Measurements from ENCODE around the gene MTCL3.

MTCL3 gene

DNA sequence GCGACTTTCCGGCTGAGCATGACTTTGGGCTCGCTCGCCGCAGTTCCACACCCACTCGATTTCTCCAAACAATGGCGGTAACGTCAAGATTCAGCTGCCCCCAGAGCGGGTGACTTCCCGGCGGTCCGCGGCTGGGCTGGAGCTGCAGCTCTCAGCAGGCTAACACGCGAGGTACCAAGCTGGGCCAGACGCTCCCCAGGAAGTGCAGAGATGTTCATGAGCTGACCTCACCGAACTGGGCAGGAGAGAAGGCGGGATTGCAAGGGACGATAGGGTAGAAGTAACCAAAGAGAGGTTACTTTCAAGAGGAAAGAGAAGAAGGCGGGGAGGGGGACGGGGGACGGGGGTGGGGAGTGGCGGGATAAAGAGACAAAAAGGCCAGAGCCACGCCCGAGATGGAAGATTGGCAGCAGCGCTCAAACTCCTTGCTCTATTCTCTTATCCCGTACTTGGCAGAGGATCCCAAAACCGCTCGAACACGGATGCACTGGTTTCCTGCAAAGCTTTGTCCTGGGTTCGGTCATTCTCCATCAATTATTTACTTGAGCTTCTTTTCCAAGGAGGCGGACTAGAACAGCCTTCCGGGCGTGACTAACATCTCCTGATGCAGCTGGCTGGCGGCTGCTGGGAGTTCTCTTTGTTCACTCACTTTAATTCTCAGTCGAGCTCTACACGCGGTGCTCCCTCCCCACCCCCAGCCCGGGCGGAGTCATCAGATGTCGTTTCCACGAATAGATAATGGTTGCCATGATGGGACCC lies at the start of gene MTCL3:
Gene MTCL3, minus strand, starts transcription at position 626 of the 759 bp plus-strand sequence.
- DNase-seq = peak; percentile 39 to 43
- Histone ChIP-seq H3K27ac (peak within 1 kb of the TSS; percentile 45), H3K4me3 (peak within 1 kb of the TSS; percentile 47), H3K9me3 (replicated peaks) (0 out of 2 replicates have a peak, but pooled peaks cover 2% of the 10 kb centered on the region), H3K27me3 (no peaks in the 10 kb centered on the region), H3K4me1 (no peaks in the 10 kb centered on the region), H3K36me3 (no peaks in the 10 kb centered on the region)

DNA sequence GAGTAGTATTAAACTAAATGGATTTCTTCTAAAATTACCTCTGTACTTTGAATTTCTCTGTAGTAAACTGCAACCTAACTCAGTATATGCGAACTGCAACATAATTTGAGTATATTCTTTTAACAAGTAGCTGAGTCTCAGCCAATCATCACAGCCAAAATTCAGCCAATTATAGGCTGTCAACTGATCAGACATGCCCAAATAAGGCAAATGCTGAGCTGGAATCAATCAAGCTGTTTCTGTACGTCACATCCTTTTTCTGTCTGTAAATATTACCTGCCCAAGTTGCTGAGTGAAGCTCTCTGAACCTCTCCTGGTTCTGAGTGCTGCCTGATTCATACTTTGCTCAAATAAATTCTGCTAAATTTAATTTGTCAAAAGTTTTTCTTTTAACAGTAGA lies 48.3 kb upstream of the MTCL3 start:
- Histone ChIP-seq H3K36me3 (no peaks in the 10 kb centered on the region), H3K4me1 (no peaks in the 10 kb centered on the region), H3K4me3 (no peak overlapping the region), H3K9me3 (replicated peaks) (no peaks in the 10 kb centered on the region), H3K27ac (no peak overlapping the region), H3K27me3 (no peaks in the 10 kb centered on the region)
- no peak for DNase-seq

DNA sequence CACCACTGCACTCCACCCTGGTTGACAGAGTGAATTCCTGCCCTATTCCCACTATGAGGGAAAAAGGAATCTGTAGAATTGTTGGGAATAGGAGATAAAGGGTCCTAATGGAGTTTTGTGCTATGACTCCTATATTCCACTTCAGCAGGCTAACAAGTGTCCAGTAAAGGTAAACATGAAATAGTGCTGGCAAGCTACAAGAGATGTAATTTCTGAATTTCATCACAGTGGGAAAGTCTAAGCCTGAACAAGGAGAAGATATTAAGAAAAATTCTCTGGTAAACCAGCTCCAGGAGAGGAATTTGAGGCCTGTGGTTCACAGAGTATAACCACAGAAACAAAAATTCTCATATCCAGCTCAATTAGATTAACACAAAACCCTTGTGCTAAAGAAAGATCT lies 47.5 kb upstream of the MTCL3 start:
- no peaks in the 10 kb centered on the region for H3K36me3 ChIP-seq
- H3K9me3 ChIP-seq (replicated peaks) = no peaks in the 10 kb centered on the region
- no peak overlapping the region for H3K27ac ChIP-seq
- H3K4me3 ChIP-seq = no peak overlapping the region
- no peaks in the 10 kb centered on the region for H3K27me3 ChIP-seq
- no peak for DNase-seq
- no peaks in the 10 kb centered on the region for H3K4me1 ChIP-seq

- no peaks in the 10 kb centered on the region for H3K27me3 ChIP-seq
- no peak overlapping the region for H3K27ac ChIP-seq
- no peak overlapping the region for H3K4me3 ChIP-seq
- no peaks in the 10 kb centered on the region for H3K4me1 ChIP-seq
- H3K36me3 ChIP-seq = no peaks in the 10 kb centered on the region
- no peaks in the 10 kb centered on the region for H3K9me3 ChIP-seq (replicated peaks)
- DNase-seq = no peak
Measured at GRCh38 chr6:127566119-127566518, 47.0 kb upstream of the MTCL3 start.

GRCh38 chr6:127564761-127565160 lies 45.6 kb upstream of the MTCL3 start:
- H3K4me1 ChIP-seq = no peaks in the 10 kb centered on the region
- no peaks in the 10 kb centered on the region for H3K27me3 ChIP-seq
- no peaks in the 10 kb centered on the region for H3K36me3 ChIP-seq
- H3K9me3 ChIP-seq (replicated peaks) = no peaks in the 10 kb centered on the region
- DNase-seq = no peak
- H3K4me3 ChIP-seq = no peak overlapping the region
- no peak overlapping the region for H3K27ac ChIP-seq

DNA sequence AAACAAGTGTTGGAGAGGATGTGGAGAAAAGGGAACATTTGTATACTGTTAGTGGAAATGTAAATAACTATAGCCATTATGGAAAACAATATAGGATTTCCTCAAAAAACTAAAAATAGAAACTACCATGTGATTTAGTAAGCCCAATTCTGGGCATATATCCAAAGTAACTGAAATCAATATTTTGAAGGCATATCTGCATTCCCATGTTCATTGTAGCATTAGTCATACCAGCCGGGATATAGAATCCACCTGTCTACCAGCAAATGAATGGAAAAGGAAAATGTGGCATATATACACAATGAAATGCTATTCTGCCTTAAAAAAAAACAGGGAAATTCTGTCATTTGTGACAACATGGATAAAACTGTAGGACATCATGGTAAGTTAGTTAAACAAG lies 42.5 kb upstream of the MTCL3 start:
- DNase-seq = peak in 1 of 2 experiments; percentile 16
- no peaks in the 10 kb centered on the region for H3K9me3 ChIP-seq (replicated peaks)
- no peaks in the 10 kb centered on the region for H3K27me3 ChIP-seq
- H3K4me1 ChIP-seq = no peaks in the 10 kb centered on the region
- H3K4me3 ChIP-seq = no peak overlapping the region
- H3K27ac ChIP-seq = no peak overlapping the region
- H3K36me3 ChIP-seq = no peaks in the 10 kb centered on the region

- Histone ChIP-seq H3K36me3 (no peaks in the 10 kb centered on the region), H3K4me3 (no peak overlapping the region), H3K4me1 (no peaks in the 10 kb centered on the region), H3K9me3 (replicated peaks) (no peaks in the 10 kb centered on the region), H3K27ac (no peak overlapping the region), H3K27me3 (no peaks in the 10 kb centered on the region)
- peak; percentile 30 to 65 for DNase-seq
Measured at GRCh38 chr6:127554435-127555006, 35.4 kb upstream of the MTCL3 start.

DNA sequence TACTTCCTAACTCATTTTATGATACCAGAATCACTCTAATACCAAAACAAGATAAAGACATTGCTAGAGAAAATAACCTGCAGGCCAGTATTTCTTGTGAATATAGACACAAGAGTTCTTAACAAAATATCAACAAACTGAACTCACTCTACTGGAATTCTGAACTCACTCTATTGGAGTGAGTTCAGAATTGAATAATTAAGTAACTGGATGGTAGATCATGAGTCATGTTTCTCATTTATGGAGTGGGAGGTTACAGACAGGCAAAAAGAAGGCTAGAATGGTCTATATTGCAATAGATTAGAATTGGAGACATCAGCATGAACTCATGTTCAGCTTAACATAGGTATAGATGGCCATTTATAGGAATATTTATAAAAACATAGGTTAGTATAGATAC lies 31.3 kb upstream of the MTCL3 start:
- Histone ChIP-seq H3K27ac (no peak overlapping the region), H3K4me1 (no peaks in the 10 kb centered on the region), H3K4me3 (no peak overlapping the region), H3K9me3 (replicated peaks) (no peaks in the 10 kb centered on the region), H3K27me3 (no peaks in the 10 kb centered on the region; the same call in 1 of the 2 replicates), H3K36me3 (no peaks in the 10 kb centered on the region)
- DNase-seq = no peak

DNA sequence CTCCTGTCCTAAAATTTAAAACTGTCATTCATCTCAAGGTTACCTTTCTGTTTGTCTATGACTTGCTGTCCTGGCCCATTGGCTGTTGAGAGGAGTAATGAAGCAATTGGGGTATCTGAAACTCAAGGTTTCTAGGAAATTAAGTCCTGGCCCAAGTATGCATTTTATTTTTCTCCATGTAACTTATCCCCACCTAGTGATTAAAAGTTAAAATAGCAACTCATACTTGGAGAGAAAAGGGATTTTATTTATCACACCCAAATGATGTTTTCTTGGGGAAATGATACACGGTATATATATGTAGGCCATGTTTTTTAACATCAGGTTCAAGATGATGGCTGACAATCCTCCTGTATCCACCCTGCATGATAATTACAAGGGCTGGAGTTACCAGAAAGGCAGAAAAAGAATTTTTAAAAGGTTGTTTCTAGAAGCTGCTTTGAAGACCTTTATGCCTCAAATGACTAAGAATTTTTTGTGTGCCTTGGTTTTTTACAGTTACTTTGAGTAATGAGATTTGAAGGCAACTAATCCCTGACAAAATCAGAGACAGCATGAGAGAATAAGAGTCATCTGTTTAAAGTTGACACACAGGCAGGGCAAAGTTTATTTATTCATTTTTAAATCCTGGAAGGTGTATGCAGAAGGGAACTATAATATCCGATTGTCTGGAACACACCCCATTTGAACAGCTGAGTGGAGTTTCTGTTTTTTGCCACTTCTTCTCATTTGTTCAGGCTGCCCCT lies 28.9 kb upstream of the MTCL3 start:
- Histone ChIP-seq H3K4me3 (no peak overlapping the region), H3K9me3 (replicated peaks) (no peaks in the 10 kb centered on the region), H3K27me3 (no peaks in the 10 kb centered on the region; the same call in 1 of the 2 replicates), H3K36me3 (no peaks in the 10 kb centered on the region), H3K27ac (no peak overlapping the region), H3K4me1 (no peaks in the 10 kb centered on the region)
- DNase-seq = peak in 1 of 2 experiments; percentile 10

DNA sequence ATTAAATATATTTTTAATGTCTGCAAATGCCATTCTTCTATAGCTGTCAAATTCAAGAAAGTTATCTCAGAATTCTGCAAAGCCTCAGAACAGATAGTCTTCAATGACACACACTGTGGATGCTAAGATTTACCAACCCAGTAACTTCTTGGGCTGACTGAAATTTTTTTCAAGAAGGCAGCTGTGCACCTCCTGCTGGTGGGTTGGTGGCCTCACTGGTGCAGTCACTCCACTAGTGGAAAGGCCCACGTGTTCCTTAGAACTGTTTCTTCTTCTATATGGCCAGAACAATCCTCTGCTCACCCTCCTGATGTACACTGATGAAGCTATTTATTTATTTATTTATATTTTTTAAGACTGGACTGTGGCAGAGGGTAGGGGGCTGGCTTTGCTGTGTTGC lies 28.1 kb upstream of the MTCL3 start:
- Histone ChIP-seq H3K27ac (no peak overlapping the region), H3K9me3 (replicated peaks) (no peaks in the 10 kb centered on the region), H3K4me1 (no peaks in the 10 kb centered on the region), H3K27me3 (no peaks in the 10 kb centered on the region; the same call in 1 of the 2 replicates), H3K4me3 (no peak overlapping the region), H3K36me3 (no peaks in the 10 kb centered on the region)
- DNase-seq = peak; percentile 15 to 24

DNA sequence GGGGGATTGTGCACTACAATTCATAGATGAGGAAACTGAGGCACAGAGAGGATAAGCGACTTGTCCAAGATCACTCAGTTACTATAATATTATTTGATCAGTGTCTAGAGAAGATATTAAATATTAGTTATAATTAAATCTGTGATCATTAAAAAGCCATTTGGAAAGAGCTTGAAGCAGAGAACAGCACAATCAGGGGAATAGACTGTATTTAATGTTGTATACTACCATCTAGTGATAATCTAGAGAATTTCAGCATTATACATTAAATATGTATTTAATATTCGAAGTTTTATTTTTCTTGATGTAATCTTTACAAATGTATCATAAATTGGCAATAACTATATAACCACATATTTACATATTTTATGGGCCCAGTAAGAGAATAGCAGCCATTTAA lies 20.1 kb upstream of the MTCL3 start:
- H3K9me3 ChIP-seq (replicated peaks) = no peaks in the 10 kb centered on the region
- no peak overlapping the region for H3K4me3 ChIP-seq
- no peaks in the 10 kb centered on the region for H3K4me1 ChIP-seq
- no peak overlapping the region for H3K27ac ChIP-seq
- H3K36me3 ChIP-seq = no peaks in the 10 kb centered on the region
- DNase-seq = peak in 1 of 2 experiments; percentile 24
- no peaks in the 10 kb centered on the region for H3K27me3 ChIP-seq

DNA sequence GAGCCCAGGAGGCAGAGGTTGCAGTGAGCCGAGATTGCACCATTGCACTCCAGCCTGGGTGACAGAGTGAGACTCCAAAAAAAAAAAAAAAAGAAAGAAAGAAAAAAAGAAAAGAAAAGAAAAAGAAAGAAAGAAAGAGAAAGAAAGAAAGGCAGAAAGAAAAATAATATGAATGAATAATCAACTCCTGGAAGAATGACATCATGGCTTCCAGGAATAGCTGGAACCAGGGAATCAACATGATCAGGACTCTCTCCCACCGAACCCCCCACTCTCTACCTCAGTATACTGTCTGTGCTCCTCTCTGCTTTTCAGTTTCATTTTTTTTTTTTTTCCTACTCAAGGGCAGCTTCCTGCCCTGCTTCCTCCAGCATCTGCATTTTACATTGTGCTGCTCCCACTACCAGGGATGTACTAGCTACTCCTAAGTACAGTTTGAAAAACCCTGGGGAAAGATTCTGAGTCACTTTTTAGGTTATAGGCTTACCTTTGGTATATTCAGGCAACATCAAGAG lies 19.7 kb upstream of the MTCL3 start:
- DNase-seq = no peak

GRCh38 chr6:127533736-127534135 lies 14.6 kb upstream of the MTCL3 start:
- H3K27ac ChIP-seq = no peak overlapping the region
- 0 out of 2 replicates have a peak, but pooled peaks cover 5% of the 10 kb centered on the region for H3K27me3 ChIP-seq
- no peaks in the 10 kb centered on the region for H3K9me3 ChIP-seq (replicated peaks)
- H3K4me3 ChIP-seq = no peak overlapping the region
- no peak for DNase-seq
- H3K4me1 ChIP-seq = no peaks in the 10 kb centered on the region
- no peaks in the 10 kb centered on the region for H3K36me3 ChIP-seq

More for the DNA sequence above, 19.7 kb upstream of the MTCL3 start:
- Histone ChIP-seq H3K27ac (no peak overlapping the region), H3K9me3 (replicated peaks) (no peaks in the 10 kb centered on the region), H3K36me3 (no peaks in the 10 kb centered on the region), H3K27me3 (no peaks in the 10 kb centered on the region), H3K4me1 (no peaks in the 10 kb centered on the region), H3K4me3 (no peak overlapping the region)

- DNase-seq = no peak
- Histone ChIP-seq H3K27ac (no peak overlapping the region), H3K27me3 (0 out of 2 replicates have a peak, but pooled peaks cover 5% of the 10 kb centered on the region)
Measured at GRCh38 chr6:127533011-127533410, 13.9 kb upstream of the MTCL3 start.

GRCh38 chr6:127522714-127523113 lies 3.6 kb upstream of the MTCL3 start:
- H3K9me3 ChIP-seq (replicated peaks) = 0 out of 2 replicates have a peak, but pooled peaks cover 2% of the 10 kb centered on the region
- H3K27ac ChIP-seq = no peak overlapping the region
- H3K36me3 ChIP-seq = no peaks in the 10 kb centered on the region
- no peaks in the 10 kb centered on the region for H3K27me3 ChIP-seq
- H3K4me3 ChIP-seq = no peak overlapping the region
- DNase-seq = no peak
- H3K4me1 ChIP-seq = no peaks in the 10 kb centered on the region

More at GRCh38 chr6:127533011-127533410, 13.9 kb upstream of the MTCL3 start:
- Histone ChIP-seq H3K4me3 (no peak overlapping the region), H3K36me3 (no peaks in the 10 kb centered on the region), H3K4me1 (no peaks in the 10 kb centered on the region), H3K9me3 (replicated peaks) (no peaks in the 10 kb centered on the region)

All from SJCRH30 (cell line).